HEK293T (cell line): ENCODE measurements around the gene PTPRE.

Source experiments
- ARNT ChIP-seq: fragments of 450-650 bp; IDR thresholded peaks from 2 replicates; pipeline ENCODE4 v1.6.1; 2017; ENCODE audit warnings: mild to moderate bottlenecking
- CTBP1 ChIP-seq: fragments of 450-650 bp; IDR thresholded peaks from 2 replicates; pipeline ENCODE4 v1.6.1; 2016; ENCODE audit warnings: borderline replicate concordance
- FOXK2 ChIP-seq: fragments of 450-650 bp; IDR thresholded peaks from 2 replicates; pipeline ENCODE4 v1.6.1; 2016; ENCODE audit warnings: mild to moderate bottlenecking
- FOXM1 ChIP-seq: fragments of 450-650 bp; IDR thresholded peaks from 2 replicates; pipeline ENCODE4 v1.6.1; 2017; ENCODE audit warnings: mild to moderate bottlenecking, borderline replicate concordance
- HDGF ChIP-seq: fragments of 450-650 bp; IDR thresholded peaks from 2 replicates; pipeline ENCODE4 v1.6.1; 2017; ENCODE audit warnings: antibody characterized with exemption, borderline replicate concordance
- SP1 ChIP-seq: fragments of 450-650 bp; IDR thresholded peaks from 2 replicates; pipeline ENCODE4 v1.6.1; 2017
- SUZ12 ChIP-seq: fragments of 450-650 bp; IDR thresholded peaks from 2 replicates; pipeline ENCODE4 v1.6.1; 2016; ENCODE audit warnings: mild to moderate bottlenecking
- TARDBP ChIP-seq: fragments of 450-650 bp; IDR thresholded peaks from 2 replicates; pipeline ENCODE4 v1.6.1; 2016
- ZNF384 ChIP-seq: fragments of 450-650 bp; IDR thresholded peaks from 2 replicates; pipeline ENCODE4 v1.6.1; 2016

- TF ChIP-seq SUZ12 = no peak
- TF ChIP-seq ZNF384 = no peak
- TF ChIP-seq TARDBP = no peak
- no peak for TF ChIP-seq SP1
- TF ChIP-seq CTBP1 = no peak
- TF ChIP-seq HDGF = no peak
- no peak for TF ChIP-seq FOXM1
- TF ChIP-seq ARNT = no peak
- no peak for TF ChIP-seq FOXK2
These were observed 86.3 kb downstream of the PTPRE start for GRCh38 chr10:127993056-127993690.
